ENCODE data around the gene PRPF40B. TPM values are rescaled to one million over a fixed set of nuclear protein-coding genes. Genes with fewer than 3 reads are reported as not detected.

The PRPF40B gene
- total RNA-seq, 1 donor from 2014 or later: 18.1 TPM

DNA sequence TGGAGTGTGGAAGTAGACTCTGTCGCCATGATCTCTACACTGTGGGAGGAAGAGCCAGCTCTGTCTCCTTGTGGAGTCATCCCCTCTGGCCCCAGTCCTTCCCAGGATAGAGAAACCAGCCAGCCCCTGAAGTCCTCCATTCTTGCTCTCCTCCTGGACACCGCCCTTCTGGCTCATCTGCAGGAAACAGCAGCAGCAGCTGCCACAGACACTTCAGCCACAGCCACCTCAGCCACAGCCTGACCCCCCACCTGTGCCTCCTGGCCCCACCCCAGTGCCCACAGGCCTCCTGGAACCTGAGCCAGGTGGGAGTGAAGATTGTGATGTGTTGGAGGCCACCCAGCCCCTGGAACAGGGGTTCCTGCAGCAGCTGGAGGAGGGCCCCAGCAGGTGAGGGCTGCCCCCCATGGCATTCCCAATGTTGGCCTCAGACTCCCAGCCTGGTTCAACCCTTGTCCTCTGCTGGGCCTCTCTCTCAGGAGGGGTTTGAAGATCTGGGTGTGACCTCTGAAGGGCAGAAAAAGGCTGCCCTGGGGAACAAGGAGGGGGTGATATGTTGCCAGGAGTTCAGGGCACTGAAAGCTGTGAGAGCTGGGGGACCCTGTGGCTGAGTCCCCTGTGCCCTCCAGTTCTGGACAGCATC, 10.5 kb downstream of the PRPF40B start:
- peak overlapping the region; percentile 61 for H3K27ac Mint-ChIP-seq
- no peaks in the 10 kb centered on the region for H3K36me3 ChIP-seq
- no peaks in the 10 kb centered on the region for H3K27me3 ChIP-seq
- TF ChIP-seq EZH2phosphoT487 (IDR thresholded peaks at IDR 0.05) (no peak), EZH2 (IDR thresholded peaks at IDR 0.05) (no peak)
- TF ChIP-seq, protein P1, sequence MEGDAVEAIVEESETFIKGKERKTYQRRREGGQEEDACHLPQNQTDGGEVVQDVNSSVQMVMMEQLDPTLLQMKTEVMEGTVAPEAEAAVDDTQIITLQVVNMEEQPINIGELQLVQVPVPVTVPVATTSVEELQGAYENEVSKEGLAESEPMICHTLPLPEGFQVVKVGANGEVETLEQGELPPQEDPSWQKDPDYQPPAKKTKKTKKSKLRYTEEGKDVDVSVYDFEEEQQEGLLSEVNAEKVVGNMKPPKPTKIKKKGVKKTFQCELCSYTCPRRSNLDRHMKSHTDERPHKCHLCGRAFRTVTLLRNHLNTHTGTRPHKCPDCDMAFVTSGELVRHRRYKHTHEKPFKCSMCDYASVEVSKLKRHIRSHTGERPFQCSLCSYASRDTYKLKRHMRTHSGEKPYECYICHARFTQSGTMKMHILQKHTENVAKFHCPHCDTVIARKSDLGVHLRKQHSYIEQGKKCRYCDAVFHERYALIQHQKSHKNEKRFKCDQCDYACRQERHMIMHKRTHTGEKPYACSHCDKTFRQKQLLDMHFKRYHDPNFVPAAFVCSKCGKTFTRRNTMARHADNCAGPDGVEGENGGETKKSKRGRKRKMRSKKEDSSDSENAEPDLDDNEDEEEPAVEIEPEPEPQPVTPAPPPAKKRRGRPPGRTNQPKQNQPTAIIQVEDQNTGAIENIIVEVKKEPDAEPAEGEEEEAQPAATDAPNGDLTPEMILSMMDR (IDR thresholded peaks at IDR 0.05): no peak
- no peaks in the 10 kb centered on the region for H3K9me3 Mint-ChIP-seq
- H3K4me3 ChIP-seq: no peak overlapping the region
- no peak overlapping the region for H2AFZ ChIP-seq (replicated peaks)
- peaks cover 11% of the 10 kb centered on the region for H3F3A ChIP-seq (ENCODE audit: low read depth)
- no peaks in the 10 kb centered on the region for H3K9me3 ChIP-seq (ENCODE audit: low read depth)
- peaks cover 9% of the 10 kb centered on the region for H3K4me1 ChIP-seq
- peaks cover 15% of the 10 kb centered on the region for H3K4me1 Mint-ChIP-seq
- no peak overlapping the region for H3K4me3 Mint-ChIP-seq
- H3K27ac ChIP-seq: no peak overlapping the region
- H3K27me3 Mint-ChIP-seq (ENCODE audit: insufficient read depth, low read depth): peaks cover 5% of the 10 kb centered on the region
- peaks cover 8% of the 10 kb centered on the region for H3K36me3 Mint-ChIP-seq
- no peak overlapping the region for H3K9ac ChIP-seq
- no peaks in the 10 kb centered on the region for H3K79me2 ChIP-seq (ENCODE audit: low read depth)
- no peaks in the 10 kb centered on the region for H4K20me1 ChIP-seq (ENCODE audit: low read depth)
- H3K4me2 ChIP-seq: no peak overlapping the region
- DNase-seq (ENCODE audit: low spot score): no peak

DNA sequence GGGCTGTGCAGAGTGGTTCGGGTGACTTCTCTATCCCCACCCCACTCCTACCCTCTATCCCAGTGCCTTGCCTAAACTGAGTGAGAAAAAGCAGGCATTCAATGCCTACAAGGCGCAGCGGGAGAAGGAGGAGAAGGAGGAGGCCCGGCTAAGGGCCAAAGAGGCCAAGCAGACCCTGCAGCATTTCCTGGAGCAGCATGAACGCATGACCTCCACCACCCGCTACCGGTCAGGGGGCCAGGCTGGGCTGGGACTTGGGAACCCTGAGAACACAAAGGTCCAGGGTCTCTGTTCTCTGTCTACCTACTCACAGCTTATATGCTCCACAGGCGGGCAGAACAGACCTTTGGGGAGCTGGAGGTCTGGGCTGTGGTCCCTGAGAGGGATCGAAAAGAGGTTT, 11.7 kb downstream of the PRPF40B start:
- Mint-ChIP-seq H3K36me3 (peaks cover 9% of the 10 kb centered on the region), H3K4me1 (peaks cover 15% of the 10 kb centered on the region), H3K4me3 (no peak overlapping the region), H3K27me3 (ENCODE audit: insufficient read depth, low read depth) (peaks cover 3% of the 10 kb centered on the region), H3K9me3 (no peaks in the 10 kb centered on the region), H3K27ac (no peak overlapping the region)
- no peak overlapping the region for H3K27ac ChIP-seq
- no peaks in the 10 kb centered on the region for H3K79me2 ChIP-seq (ENCODE audit: low read depth)
- no peak overlapping the region for H3K9ac ChIP-seq
- H3K4me1 ChIP-seq: peaks cover 9% of the 10 kb centered on the region
- no peak for TF ChIP-seq EZH2phosphoT487 (IDR thresholded peaks at IDR 0.05)
- H2AFZ ChIP-seq (replicated peaks): no peak overlapping the region
- H3K27me3 ChIP-seq: no peaks in the 10 kb centered on the region
- H3K36me3 ChIP-seq: no peaks in the 10 kb centered on the region
- H3K4me2 ChIP-seq: no peak overlapping the region
- no peak for DNase-seq (ENCODE audit: low spot score)
- no peaks in the 10 kb centered on the region for H3K9me3 ChIP-seq (ENCODE audit: low read depth)
- H3K4me3 ChIP-seq: no peak overlapping the region
- H4K20me1 ChIP-seq (ENCODE audit: low read depth): no peaks in the 10 kb centered on the region
- peaks cover 17% of the 10 kb centered on the region for H3F3A ChIP-seq (ENCODE audit: low read depth)

DNA sequence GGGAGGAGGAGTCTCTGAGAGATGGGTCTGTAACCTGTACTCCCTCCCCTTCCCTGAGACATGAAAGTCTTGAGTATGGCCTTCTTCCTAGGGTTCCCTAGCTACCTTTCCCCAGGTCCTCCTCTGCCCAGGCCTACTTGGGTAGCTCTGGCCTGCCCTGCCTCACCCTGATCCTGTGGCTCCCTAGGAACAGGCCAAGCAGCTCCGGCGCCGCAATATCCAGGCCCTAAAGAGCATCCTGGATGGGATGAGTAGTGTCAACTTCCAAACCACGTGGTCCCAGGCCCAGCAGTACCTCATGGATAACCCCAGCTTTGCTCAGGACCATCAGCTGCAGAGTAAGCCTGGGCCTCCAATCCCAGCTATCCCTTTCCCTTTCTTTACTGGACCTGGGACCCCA, 12.3 kb downstream of the PRPF40B start:
- Mint-ChIP-seq H3K27me3 (ENCODE audit: insufficient read depth, low read depth) (peaks cover 3% of the 10 kb centered on the region), H3K4me1 (peaks cover 15% of the 10 kb centered on the region), H3K4me3 (no peak overlapping the region), H3K27ac (no peak overlapping the region), H3K36me3 (peaks cover 12% of the 10 kb centered on the region), H3K9me3 (no peaks in the 10 kb centered on the region)
- no peak for DNase-seq (ENCODE audit: low spot score)
- no peaks in the 10 kb centered on the region for H4K20me1 ChIP-seq (ENCODE audit: low read depth)
- no peak overlapping the region for H3K4me2 ChIP-seq
- no peak overlapping the region for H2AFZ ChIP-seq (replicated peaks)
- H3K36me3 ChIP-seq: no peaks in the 10 kb centered on the region
- H3K79me2 ChIP-seq (ENCODE audit: low read depth): no peaks in the 10 kb centered on the region
- H3F3A ChIP-seq (ENCODE audit: low read depth): peaks cover 17% of the 10 kb centered on the region
- TF ChIP-seq EZH2 (IDR thresholded peaks at IDR 0.05) (no peak), EZH2phosphoT487 (IDR thresholded peaks at IDR 0.05) (no peak)
- TF ChIP-seq, protein P1 (IDR thresholded peaks at IDR 0.05): no peak
- H3K9me3 ChIP-seq (ENCODE audit: low read depth): no peaks in the 10 kb centered on the region
- no peak overlapping the region for H3K4me3 ChIP-seq
- H3K9ac ChIP-seq: no peak overlapping the region
- H3K4me1 ChIP-seq: peaks cover 9% of the 10 kb centered on the region
- no peak overlapping the region for H3K27ac ChIP-seq
- no peaks in the 10 kb centered on the region for H3K27me3 ChIP-seq

GRCh38 chr12:49636574-49636973, 13.2 kb downstream of the PRPF40B start:
- Histone ChIP-seq H3K9me3 (ENCODE audit: low read depth) (no peaks in the 10 kb centered on the region), H3K27ac (no peak overlapping the region), H3K27me3 (no peaks in the 10 kb centered on the region), H3K79me2 (ENCODE audit: low read depth) (no peaks in the 10 kb centered on the region), H3K4me2 (no peak overlapping the region), H3K36me3 (no peaks in the 10 kb centered on the region), H3K4me1 (peaks cover 9% of the 10 kb centered on the region), H3K9ac (no peak overlapping the region), H4K20me1 (ENCODE audit: low read depth) (no peaks in the 10 kb centered on the region), H3K4me3 (no peak overlapping the region), H3F3A (ENCODE audit: low read depth) (peaks cover 17% of the 10 kb centered on the region), H2AFZ (replicated peaks) (no peak overlapping the region)
- H3K4me3 Mint-ChIP-seq: no peak overlapping the region
- peaks cover 13% of the 10 kb centered on the region for H3K36me3 Mint-ChIP-seq
- DNase-seq (ENCODE audit: low spot score): no peak
- H3K27me3 Mint-ChIP-seq (ENCODE audit: insufficient read depth, low read depth): peaks cover 3% of the 10 kb centered on the region
- no peaks in the 10 kb centered on the region for H3K9me3 Mint-ChIP-seq
- H3K27ac Mint-ChIP-seq: no peak overlapping the region
- TF ChIP-seq EZH2 (IDR thresholded peaks at IDR 0.05) (no peak), EZH2phosphoT487 (IDR thresholded peaks at IDR 0.05) (no peak)
- TF ChIP-seq, protein P1 (IDR thresholded peaks at IDR 0.05): no peak
- H3K4me1 Mint-ChIP-seq: peaks cover 15% of the 10 kb centered on the region

Measured in neural progenitor cell (in vitro differentiated cells).